Gastrocnemius medialis (tissue), 4 donors: ENCODE results near the gene SMAD3. TPM values are rescaled to one million over a fixed set of nuclear protein-coding genes. Genes with fewer than 3 reads are reported as not detected.

Source experiments
- ATAC-seq, 2 donors: fragments of 150-250 bp; one replicate each; pipeline ENCODE4 v1.9.1; 2016
- DNase-seq, 2 donors: peaks; one replicate each; pipeline ENCODE4 v3.0.0-alpha.2; 2019
- H3K27ac ChIP-seq, 4 donors: fragments of 200-600 bp; sonication (generic); 1 replicate in 1 of 4; 2 replicates in 3 of 4; pipeline ENCODE4 v1.5.1; 2016 to 2018; ENCODE audit warnings: mild to moderate bottlenecking in 2 of 4, moderate library complexity in 1 of 4
- H3K27me3 ChIP-seq, 3 donors: fragments of 200-600 bp; sonication (generic) in 2 of 3; 1 replicate in 1 of 3; 2 replicates in 2 of 3; pipeline versions ENCODE4 v1.5.1 to v1.6.0; 2016 to 2019; ENCODE audit warnings: mild to moderate bottlenecking in 1 of 3, moderate library complexity in 1 of 3
- H3K36me3 ChIP-seq, 2 donors: fragments of 200-600 bp; sonication (generic) in 1 of 2; one replicate each; pipeline ENCODE4 v1.5.1; 2017 to 2018
- H3K4me1 ChIP-seq, 2 donors: fragments of 200-600 bp; sonication (generic) in 1 of 2; one replicate each; pipeline ENCODE4 v1.5.1; 2016 to 2017; ENCODE audit warnings: mild to moderate bottlenecking in 2 of 2
- H3K4me3 ChIP-seq, 4 donors: fragments of 200-600 bp; sonication (generic) in 3 of 4; 1 replicate in 1 of 4; 2 replicates in 3 of 4; pipeline ENCODE4 v1.5.1; 2016 to 2019; ENCODE audit warnings: mild to moderate bottlenecking in 2 of 4
- H3K9me3 ChIP-seq, 3 donors: fragments of 200-600 bp; sonication (generic) in 2 of 3; 1 replicate in 1 of 3; 2 replicates in 2 of 3; pipeline ENCODE4 v1.5.1; 2016 to 2019
- CTCF ChIP-seq, 5 experiments: fragments of 450-650 bp in 3 of 5; fragments of 200-600 bp in 2 of 5; sonication (generic) in 2 of 5; IDR thresholded peaks in 4 of 5; conservative IDR thresholded peaks in 1 of 5; 1 replicate in 4 of 5; 2 replicates in 1 of 5; pipeline ENCODE4 v1.5.1; 2016 to 2019; ENCODE audit warnings: antibody characterized with exemption in 5 of 5, mild to moderate bottlenecking in 3 of 5, moderate library complexity in 3 of 5
- POLR2A ChIP-seq, 2 donors: fragments of 450-650 bp; IDR thresholded peaks; one replicate each; pipeline ENCODE4 v1.6.1; 2017; ENCODE audit warnings: antibody characterized with exemption in 2 of 2, mild to moderate bottlenecking in 2 of 2, moderate library complexity in 2 of 2
- in situ Hi-C, 4 donors: fragments of 200-750 bp; cut with MboI; loops; one replicate each; pipeline versions ENCODE4 v1.15.0 to v1.8.0; 2017; ENCODE audit warnings: low sequenced_read_pairs in 4 of 4
- intact Hi-C: fragments of 100-400 bp; cut with DNase I; formaldehyde crosslinking; loops from one replicate; pipeline ENCODE4 v1.15.1; 2023; ENCODE audit warnings: low total_unique reads
- total RNA-seq, 4 donors: library from RNA; depleted of rRNA; stranded (reverse); fragments of >200 nt; gene quantifications; one replicate each; pipeline versions ENCODE4 v1.1.0 to v1.2.3, GENCODE V29; 2016

SMAD3 gene
- total RNA-seq, 4 donors from 2014 or later: 15.9 to 61.7 (median 26.3) TPM

GRCh38 chr15:67148196-67148701 is 82.8 kb downstream of the SMAD3 start:
- ATAC-seq (peak; percentile 50 to 78), DNase-seq (peak in 1 of 2 donors; percentile 57)
- no peak for TF ChIP-seq CTCF (IDR thresholded peaks at IDR 0.05 in 4 of 5, conservative IDR thresholded peaks at IDR 0.05 in 1 of 5)
- TF ChIP-seq POLR2A (IDR thresholded peaks at IDR 0.05): no peak
- Histone ChIP-seq H3K27ac (peak overlapping the region; percentile 77 to 81 (median 80)), H3K4me1 (peaks cover 73 to 85% of the 10 kb centered on the region in 2 donors), H3K4me3 (no peak overlapping the region), H3K36me3 (no peaks in the 10 kb centered on the region), H3K27me3 (no peaks in the 10 kb centered on the region), H3K9me3 (no peaks in the 10 kb centered on the region)
- in situ Hi-C loops (loop anchor here in 1 of 4 donors (25.0 kb wide), 1 partner anchor 89 kb away; no protein-coding TSS in a partner anchor), intact Hi-C loops (loop anchor here (5.0 kb wide), 1 partner anchor 104 kb away; the partner anchor contains the start of genes AAGAB and IQCH)

- H3K27ac ChIP-seq: peak overlapping the region; percentile 77 to 81 (median 80)
- peaks cover 70 to 85% of the 10 kb centered on the region in 2 donors for H3K4me1 ChIP-seq
- in situ Hi-C loops: loop anchor here in 1 of 4 donors (25.0 kb wide), 1 partner anchor 88 kb away; no protein-coding TSS in a partner anchor
- TF ChIP-seq CTCF (IDR thresholded peaks at IDR 0.05 in 4 of 5, conservative IDR thresholded peaks at IDR 0.05 in 1 of 5): no peak
- TF ChIP-seq POLR2A (IDR thresholded peaks at IDR 0.05): no peak
- ATAC-seq: no peak
- H3K27me3 ChIP-seq: no peaks in the 10 kb centered on the region
- no peak overlapping the region for H3K4me3 ChIP-seq
- no peak for DNase-seq
- intact Hi-C loops: loop anchor here (5.0 kb wide), 1 partner anchor 103 kb away; the partner anchor contains the start of genes AAGAB and IQCH
- H3K36me3 ChIP-seq: no peaks in the 10 kb centered on the region
- no peaks in the 10 kb centered on the region for H3K9me3 ChIP-seq
Measured at GRCh38 chr15:67149068-67149772, 83.8 kb downstream of the SMAD3 start.

GRCh38 chr15:67149773-67150022 is 84.3 kb downstream of the SMAD3 start:
- Histone ChIP-seq H3K27me3 (no peaks in the 10 kb centered on the region), H3K9me3 (no peaks in the 10 kb centered on the region), H3K27ac (peak overlapping the region; percentile 77 to 81 (median 80)), H3K4me1 (peaks cover 69 to 83% of the 10 kb centered on the region in 2 donors), H3K36me3 (no peaks in the 10 kb centered on the region), H3K4me3 (no peak overlapping the region)
- TF ChIP-seq POLR2A (IDR thresholded peaks at IDR 0.05) (no peak), CTCF (IDR thresholded peaks at IDR 0.05 in 4 of 5, conservative IDR thresholded peaks at IDR 0.05 in 1 of 5) (no peak)
- DNase-seq: no peak
- no peak for ATAC-seq
- in situ Hi-C loops (loop anchor here in 1 of 4 donors (25.0 kb wide), 1 partner anchor 88 kb away; no protein-coding TSS in a partner anchor), intact Hi-C loops (loop anchor here (5.0 kb wide), 1 partner anchor 103 kb away; the partner anchor contains the start of genes AAGAB and IQCH)

GRCh38 chr15:67150023-67150860 is 84.8 kb downstream of the SMAD3 start:
- Histone ChIP-seq H3K27me3 (no peaks in the 10 kb centered on the region), H3K36me3 (no peaks in the 10 kb centered on the region), H3K4me3 (no peak overlapping the region), H3K27ac (peak overlapping the region; percentile 77 to 81 (median 80)), H3K9me3 (no peaks in the 10 kb centered on the region), H3K4me1 (peaks cover 69 to 84% of the 10 kb centered on the region in 2 donors)
- in situ Hi-C loops: no loop called here
- no peak for TF ChIP-seq CTCF (IDR thresholded peaks at IDR 0.05 in 4 of 5, conservative IDR thresholded peaks at IDR 0.05 in 1 of 5)
- TF ChIP-seq POLR2A (IDR thresholded peaks at IDR 0.05): no peak
- intact Hi-C loops: no loop called here
- DNase-seq: no peak
- ATAC-seq: peak; percentile 10 to 27
